IMR-90 (cell line): Measurements from ENCODE around the gene GNL1. TPM values are rescaled to one million over a fixed set of nuclear protein-coding genes. Genes with fewer than 3 reads are reported as not detected.
"Not testable (repeated sequence)": the region's sequence is repeated elsewhere in the genome, so short reads cannot be mapped to it uniquely, and the experiment has no call there.

Experiments
- ATAC-seq: fragments of 200-7000 bp; cut with Tn5 transposase; 2 replicates; pipeline ENCODE4 v1.9.1; 2020; ENCODE audit warnings: low read depth, mild to moderate bottlenecking, moderate library complexity
- BruUV-seq: library from RNA; stranded (reverse); fragments of 400-500 nt; replicated peaks from 2 replicates; lab custom pipeline; 2021; lab: Mats Ljungman, UMichigan
- CTCF ChIA-PET: fragments of 300-600 bp; formaldehyde crosslinking; extraction: SDS; loops from one replicate; lab custom pipeline; 2021; ENCODE audit warnings: antibody characterized with exemption; lab: Yijun Ruan, JAX
- POLR2A ChIA-PET: fragments of 300-600 bp; sonication (Branson Sonifier 250); formaldehyde crosslinking; loops from one replicate; lab custom pipeline; 2022; ENCODE audit warnings: antibody characterized with exemption; ENCODE audit not compliant: unreplicated experiment; lab: Charles Lee
- DNase-seq: peaks from one replicate; pipeline ENCODE4 v3.0.0; 2013
- H2AFZ ChIP-seq: replicated peaks from 2 replicates; pipeline ENCODE3; 2013; ENCODE audit warnings: low read length, mild to moderate bottlenecking; ENCODE audit not compliant: poor library complexity
- H2AK5ac ChIP-seq: 2 replicates; pipeline ENCODE4 v1.6.1; 2013; ENCODE audit warnings: low read depth, low read length, inconsistent platforms
- H2AK9ac ChIP-seq: replicated peaks from 2 replicates; pipeline ENCODE3; 2013; ENCODE audit warnings: mild to moderate bottlenecking, low read depth, low read length, moderate library complexity; ENCODE audit not compliant: poor library complexity
- H2BK120ac ChIP-seq: 2 replicates; pipeline ENCODE4 v1.6.1; 2013; ENCODE audit warnings: low read depth, low read length, inconsistent platforms
- H2BK15ac ChIP-seq: 3 replicates; pipeline ENCODE4 v1.6.1; 2013; ENCODE audit warnings: low read depth, low read length, inconsistent platforms
- H2BK20ac ChIP-seq: 2 replicates; pipeline ENCODE4 v1.6.1; 2013; ENCODE audit warnings: low read depth, mild to moderate bottlenecking, inconsistent platforms, low read length, moderate library complexity
- H2BK5ac ChIP-seq: 2 replicates; pipeline ENCODE4 v1.6.1; 2013; ENCODE audit warnings: mild to moderate bottlenecking, low read depth, low read length, inconsistent platforms; ENCODE audit not compliant: poor library complexity, severe bottlenecking
- H3K14ac ChIP-seq: replicated peaks from 2 replicates; pipeline ENCODE4 v1.6.1; 2013; ENCODE audit warnings: low read depth, low read length, inconsistent platforms
- H3K18ac ChIP-seq: 2 replicates; pipeline ENCODE4 v1.6.1; 2013; ENCODE audit warnings: low read depth, low read length, control low read depth
- H3K23ac ChIP-seq: 2 replicates; pipeline ENCODE4 v1.6.1; 2013; ENCODE audit warnings: low read depth, low read length, inconsistent platforms
- H3K27ac ChIP-seq: 2 replicates; pipeline ENCODE4 v1.5.1; 2013; ENCODE audit warnings: mild to moderate bottlenecking, control low read depth, low read length; ENCODE audit not compliant: insufficient read depth
- H3K27me3 ChIP-seq: 2 replicates; pipeline ENCODE4 v1.6.1; 2013; ENCODE audit warnings: low read length; ENCODE audit not compliant: control insufficient read depth, insufficient read depth
- H3K36me3 ChIP-seq: 2 replicates; pipeline ENCODE4 v1.6.1; 2013; ENCODE audit warnings: low read length, mixed read lengths; ENCODE audit not compliant: control insufficient read depth, insufficient read depth
- H3K4ac ChIP-seq: 2 replicates; pipeline ENCODE4 v1.6.1; 2013; ENCODE audit warnings: low read depth, low read length, inconsistent platforms
- H3K4me1 ChIP-seq: 2 replicates; pipeline ENCODE4 v1.6.1; 2013; ENCODE audit warnings: low read length, mixed read lengths; ENCODE audit not compliant: control insufficient read depth, insufficient read depth
- H3K4me2 ChIP-seq: 2 replicates; pipeline ENCODE4 v1.6.1; 2013; ENCODE audit warnings: low read depth, mild to moderate bottlenecking, control low read depth, low read length, moderate library complexity
- H3K4me3 ChIP-seq: 2 replicates; pipeline ENCODE4 v1.5.1; 2013; ENCODE audit warnings: low read depth, mild to moderate bottlenecking, control low read depth, low read length, moderate library complexity; ENCODE audit not compliant: insufficient read depth
- H3K56ac ChIP-seq: 2 replicates; pipeline ENCODE4 v1.6.1; 2013; ENCODE audit warnings: low read length, inconsistent platforms; ENCODE audit not compliant: insufficient read depth; ENCODE audit errors: extremely low read depth
- H3K79me1 ChIP-seq, 2 experiments: 2 replicates each; pipeline ENCODE4 v1.6.1; 2013; ENCODE audit warnings: low read length in 2 of 2, inconsistent platforms in 1 of 2, low read depth in 1 of 2
- H3K9ac ChIP-seq: 2 replicates; pipeline ENCODE4 v1.6.1; 2013; ENCODE audit warnings: low read depth, low read length, control low read depth
- H3K9me1 ChIP-seq: 2 replicates; pipeline ENCODE4 v1.6.1; 2013; ENCODE audit warnings: low read length, inconsistent platforms; ENCODE audit not compliant: insufficient read depth
- H3K9me3 ChIP-seq: 2 replicates; pipeline ENCODE4 v1.6.1; 2013; ENCODE audit warnings: low read length; ENCODE audit not compliant: control insufficient read depth, insufficient read depth
- H4K20me1 ChIP-seq: 2 replicates; pipeline ENCODE4 v1.6.1; 2013; ENCODE audit warnings: low read length, inconsistent platforms; ENCODE audit not compliant: insufficient read depth
- H4K5ac ChIP-seq: 2 replicates; pipeline ENCODE4 v1.6.1; 2013; ENCODE audit warnings: mild to moderate bottlenecking, low read depth, low read length, control low read depth
- H4K8ac ChIP-seq, 2 experiments: 2 replicates each; pipeline ENCODE4 v1.6.1; 2013; ENCODE audit warnings: low read depth in 2 of 2, low read length in 2 of 2, control low read depth in 1 of 2, inconsistent platforms in 1 of 2
- H4K91ac ChIP-seq: 2 replicates; pipeline ENCODE4 v1.6.1; 2013; ENCODE audit warnings: low read depth, low read length, inconsistent platforms; ENCODE audit not compliant: insufficient read depth
- WGBS, 2 experiments: methylation state at CpG; one replicate each; pipeline versions ENCODE4 v1.1.5 to v1.1.7; 2013; ENCODE audit warnings: missing lambda C conversion rate in 2 of 2; ENCODE audit not compliant: insufficient read length in 1 of 2; ENCODE audit errors: extremely low coverage in 2 of 2; 5-methylcytosine and 5-hydroxymethylcytosine counted together
- dilution Hi-C: fragments of 300-500 bp; cut with HindIII; formaldehyde crosslinking; loops from one replicate; pipeline ENCODE4 v1.14.3; 2018; ENCODE audit warnings: low sequenced_read_pairs; ENCODE audit not compliant: unreplicated experiment
- in situ Hi-C: fragments of 300-500 bp; cut with MboI; formaldehyde crosslinking; loops from 3 replicates; pipeline ENCODE4 v1.14.3; 2019; ENCODE audit warnings: low sequenced_read_pairs, inconsistent platforms, mixed read lengths
- intact Hi-C: fragments of 100-400 bp; cut with micrococcal nuclease; formaldehyde crosslinking; loops from 2 replicates; pipeline ENCODE4 v1.10.0; 2022
- polyA plus RNA-seq, 3 experiments: library from polyadenylated mRNA; depleted of rRNA; stranded (reverse); fragments of >200 nt; gene quantifications; 2 replicates each; pipeline ENCODE4 v1.2.3, GENCODE V29; 2012; ENCODE audit warnings: low replicate concordance in 1 of 3
- total RNA-seq: library from RNA; depleted of rRNA; stranded (reverse); fragments of >200 nt; gene quantifications from 2 replicates; pipeline ENCODE4 v1.2.3, GENCODE V29; 2012

The GNL1 gene
- total and polyA plus RNA-seq, 2 of the 4 experiments (the other 2 are of a cell fraction), result 40.5 to 44.0 TPM

GRCh38 chr6:30516754-30517076, 39.6 kb downstream of the GNL1 start:
- BruUV-seq, result TSS peak; percentile 79
- dilution Hi-C loops, DNase-seq, H4K20me1 ChIP-seq, H2AK5ac ChIP-seq, H3K9me1 ChIP-seq, H3K9ac ChIP-seq, H3K36me3 ChIP-seq, ATAC-seq, POLR2A ChIA-PET, H3K56ac ChIP-seq, in situ Hi-C loops, H3K9me3 ChIP-seq, H3K27me3 ChIP-seq, H3K79me1 ChIP-seq, intact Hi-C loops: not testable (repeated sequence)
- Histone ChIP-seq H2AFZ (peak overlapping the region; percentile 92), H2BK20ac (peak overlapping the region; percentile 2; the same call in 1 of the 2 replicates), H2AK9ac (peak overlapping the region; percentile 3), H2BK15ac (0 out of 3 replicates have a peak overlapping the region, but pooled peaks have one; percentile 38), H3K23ac (peak overlapping the region; percentile 71; the same call in 1 of the 2 replicates), H2BK120ac (peak overlapping the region; percentile 70), H2BK5ac (peak overlapping the region; percentile 78), H3K18ac (peak overlapping the region; percentile 54; the same call in 1 of the 2 replicates), H3K4me1 (peaks cover 11% of the 10 kb centered on the region), H3K14ac (peak overlapping the region; percentile 72), H3K27ac (peak overlapping the region; percentile 49), H3K4me2 (peak overlapping the region; percentile 69), H3K4me3 (peak overlapping the region; percentile 42; the same call in 1 of the 2 replicates), H3K4ac (peak overlapping the region; percentile 85), H4K5ac (peak overlapping the region; percentile 68), H4K91ac (peak overlapping the region; percentile 75), H4K8ac (peak overlapping the region; percentile 50 to 82)
- CTCF ChIA-PET, result interaction anchor here (0.6 to 1.1 kb wide), 4 partner anchors 16 to 675 kb away, joined by 3 to 7 read pairs (median 6); no protein-coding TSS in a partner anchor
- WGBS, 2 experiments, result no CpG with 5 or more reads among the region's 9 CpGs
